Skeletal muscle cell (primary cell): ENCODE results near the gene PARP12.

ENCODE experiments used
- DNase-seq: peaks from one replicate; pipeline ENCODE4 v3.0.0-alpha.2; 2010; ENCODE audit warnings: low read depth
- H3K4me3 ChIP-seq: 2 replicates; pipeline ENCODE4 v1.5.1; 2011; ENCODE audit warnings: low read depth, mild to moderate bottlenecking, control low read depth, low read length, moderate library complexity

PARP12 gene

DNA sequence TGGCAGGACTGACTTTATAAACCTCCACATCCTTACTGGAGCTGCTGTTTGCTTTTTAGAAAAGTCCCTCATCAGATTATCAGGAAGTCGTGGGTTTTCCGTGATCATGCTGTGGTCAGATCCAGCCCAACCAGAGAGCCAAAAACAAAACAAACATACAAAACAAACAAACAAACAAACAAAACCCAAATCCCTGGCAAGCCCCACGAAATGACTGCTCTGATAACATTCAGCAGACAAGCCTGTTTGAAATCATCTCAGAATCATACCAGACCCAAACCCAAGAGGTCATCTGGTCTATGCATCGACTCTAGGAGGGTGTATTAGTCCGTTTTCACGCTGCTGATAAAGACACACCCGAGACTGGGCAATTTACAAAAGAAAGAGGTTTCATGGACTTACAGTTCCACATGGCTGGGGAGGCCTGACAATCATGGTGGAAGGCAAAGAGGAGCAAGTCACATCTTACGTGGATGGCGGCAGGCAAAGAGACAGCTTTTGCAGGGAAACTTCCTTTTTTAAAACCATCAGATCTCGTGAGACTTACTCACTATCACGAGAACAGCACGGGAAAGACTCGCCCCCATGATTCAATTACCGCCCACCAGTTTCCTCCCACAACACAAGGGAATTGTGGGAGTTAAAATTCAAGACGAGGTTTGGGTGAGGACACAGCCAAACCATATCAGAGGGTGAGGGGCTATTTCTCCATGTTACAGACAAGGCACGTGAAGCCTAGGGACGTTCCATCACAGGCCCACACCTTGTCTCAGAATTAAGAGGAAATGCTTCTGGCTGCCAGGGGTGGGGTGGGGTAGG is 85.7 kb downstream of the PARP12 start:
- DNase-seq: no peak

DNA sequence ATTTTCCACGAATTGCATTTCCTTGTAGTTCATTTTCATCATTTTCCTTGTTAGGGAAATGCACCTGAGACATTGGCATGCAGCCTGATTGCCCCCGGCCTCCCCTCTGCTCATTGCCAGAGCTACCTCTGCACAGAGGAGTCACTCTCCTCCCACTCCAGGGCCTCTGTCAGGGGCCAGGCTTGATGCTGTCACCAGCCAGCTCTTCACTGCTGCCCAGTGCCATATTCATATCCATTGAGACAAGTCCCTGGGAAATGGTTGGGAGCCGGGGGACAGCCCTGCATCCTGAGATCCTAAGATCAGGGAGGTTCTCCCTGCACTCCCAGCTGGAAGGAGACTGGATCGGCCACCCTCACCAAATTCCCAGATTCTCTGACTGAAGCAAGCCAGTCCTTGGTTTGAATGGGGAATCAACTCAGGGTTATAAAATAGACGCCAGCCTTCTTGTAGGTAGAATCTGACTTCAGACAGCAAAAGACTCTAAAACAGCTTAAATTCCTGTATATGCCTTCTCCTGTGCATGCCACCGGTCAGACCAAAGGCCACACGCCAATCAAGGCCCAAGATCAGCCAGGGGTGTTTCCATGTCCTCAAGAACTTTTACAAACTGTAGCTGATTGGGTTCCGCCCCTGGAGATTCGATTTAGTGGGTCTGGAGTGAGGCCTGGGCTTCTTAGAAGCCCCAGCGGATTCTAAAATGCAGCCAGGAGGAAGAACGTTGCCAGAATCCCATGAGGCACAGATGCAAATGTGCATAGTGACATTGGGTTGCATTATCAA is 86.5 kb downstream of the PARP12 start:
- no peak for DNase-seq

More for the DNA sequence above, 85.7 kb downstream of the PARP12 start:
- no peak overlapping the region for H3K4me3 ChIP-seq

DNA sequence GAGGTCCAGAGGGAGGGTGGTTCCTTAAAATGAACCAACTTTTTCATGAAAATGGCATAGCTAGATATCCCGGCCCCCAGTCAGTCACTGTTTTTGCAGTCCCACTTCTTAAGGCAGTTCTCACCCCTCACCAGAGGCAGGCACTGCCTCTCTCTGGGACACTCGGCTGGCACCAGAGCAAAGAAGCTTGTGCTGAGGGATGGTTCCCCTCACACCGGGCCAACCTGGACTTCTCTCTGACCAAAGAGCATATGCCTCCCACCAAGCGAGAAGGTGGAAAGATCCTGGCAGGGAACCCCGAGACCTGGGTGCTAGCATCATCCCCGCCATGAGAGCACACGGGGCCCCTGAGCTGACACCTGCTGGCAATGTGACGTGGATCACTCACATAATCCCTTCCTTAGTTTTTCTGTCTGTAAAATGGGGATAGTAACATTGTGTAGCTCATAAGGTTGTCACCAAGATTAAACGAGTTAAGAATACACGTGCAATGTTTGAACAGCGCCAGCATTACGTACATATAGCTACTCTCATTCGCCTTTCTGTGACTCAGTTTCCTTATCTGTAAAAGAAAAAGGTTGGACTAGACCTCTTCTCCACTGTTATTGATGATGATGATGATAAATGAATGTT is 88.5 kb downstream of the PARP12 start:
- H3K4me3 ChIP-seq: no peak overlapping the region
- DNase-seq: no peak

More for the DNA sequence above, 86.5 kb downstream of the PARP12 start:
- H3K4me3 ChIP-seq: no peak overlapping the region
